Upper lobe of right lung (tissue), 1 donor: ENCODE results near the gene SLC2A4. TPM values are rescaled to one million over a fixed set of nuclear protein-coding genes. Genes with fewer than 3 reads are reported as not detected.

Experiments
- ATAC-seq: fragments of 200-7000 bp; cut with Tn5 transposase; one replicate; pipeline ENCODE4 v1.9.1; 2020; ENCODE audit warnings: mild to moderate bottlenecking, moderate library complexity
- DNase-seq: peaks from one replicate; pipeline ENCODE4 v3.0.0-alpha.2; 2020
- H3K27ac ChIP-seq: fragments of 200-600 bp; one replicate; pipeline ENCODE4 v1.8.0; 2022
- H3K27me3 ChIP-seq: fragments of 200-600 bp; one replicate; pipeline ENCODE4 v1.8.0; 2022; ENCODE audit warnings: mild to moderate bottlenecking
- H3K36me3 ChIP-seq: fragments of 200-600 bp; one replicate; pipeline ENCODE4 v1.8.0; 2022
- H3K4me1 ChIP-seq: fragments of 200-600 bp; one replicate; pipeline ENCODE4 v1.8.0; 2022
- H3K4me3 ChIP-seq: fragments of 200-600 bp; one replicate; pipeline ENCODE4 v1.8.0; 2022; ENCODE audit warnings: mild to moderate bottlenecking
- H3K9me3 ChIP-seq: fragments of 200-600 bp; one replicate; pipeline ENCODE4 v1.8.0; 2022
- CTCF ChIP-seq: fragments of 200-600 bp; IDR thresholded peaks from one replicate; pipeline ENCODE4 v1.8.0; 2022; ENCODE audit warnings: antibody characterized with exemption
- intact Hi-C: fragments of 100-400 bp; cut with DNase I; formaldehyde crosslinking; loops from one replicate; pipeline ENCODE4 v1.11.0; 2022
- total RNA-seq: library from RNA; stranded (reverse); fragmentation: NEBNext Ultra II Directional; extraction: Animal tissue kit (Norgen Biotek cat#: 25700); gene quantifications from one replicate; pipeline ENCODE4 v1.2.1, GENCODE V29; 2021
- donor health status: DM: no; HTN: yes; CAD: no; lungs with severe emphysema.

SLC2A4 gene
- total RNA-seq, 1 donor from 2014 or later, result 1.6 TPM

GRCh38 chr17:7283471-7284216, 2.1 kb downstream of the SLC2A4 start:
- intact Hi-C loops, result no loop called here
- H3K36me3 ChIP-seq, result no peaks in the 10 kb centered on the region
- no peaks in the 10 kb centered on the region for H3K9me3 ChIP-seq
- TF ChIP-seq CTCF, result no peak
- no peak for ATAC-seq
- no peak for DNase-seq
- H3K4me3 ChIP-seq, result no peak overlapping the region
- H3K27me3 ChIP-seq, result peaks cover 9% of the 10 kb centered on the region
- H3K4me1 ChIP-seq, result peaks cover 20% of the 10 kb centered on the region
- H3K27ac ChIP-seq, result no peak overlapping the region

- H3K4me3 ChIP-seq, result no peak overlapping the region
- ATAC-seq (no peak), DNase-seq (no peak)
- peaks cover 9% of the 10 kb centered on the region for H3K27me3 ChIP-seq
- H3K9me3 ChIP-seq, result no peaks in the 10 kb centered on the region
- H3K27ac ChIP-seq, result no peak overlapping the region
- no peak for TF ChIP-seq CTCF
- intact Hi-C loops, result no loop called here
- H3K4me1 ChIP-seq, result peaks cover 20% of the 10 kb centered on the region
- H3K36me3 ChIP-seq, result no peaks in the 10 kb centered on the region
Measured at GRCh38 chr17:7284911-7285310, 3.4 kb downstream of the SLC2A4 start.

GRCh38 chr17:7285679-7286078, 4.2 kb downstream of the SLC2A4 start:
- peaks cover 19% of the 10 kb centered on the region for H3K4me1 ChIP-seq
- no peak for DNase-seq
- peaks cover 9% of the 10 kb centered on the region for H3K27me3 ChIP-seq
- no peak overlapping the region for H3K4me3 ChIP-seq
- intact Hi-C loops, result no loop called here
- no peak for ATAC-seq
- TF ChIP-seq CTCF, result no peak
- no peaks in the 10 kb centered on the region for H3K9me3 ChIP-seq
- no peaks in the 10 kb centered on the region for H3K36me3 ChIP-seq
- H3K27ac ChIP-seq, result no peak overlapping the region

GRCh38 chr17:7289256-7290032, 7.9 kb downstream of the SLC2A4 start:
- ATAC-seq (no peak), DNase-seq (no peak)
- no peak overlapping the region for H3K27ac ChIP-seq
- intact Hi-C loops, result no loop called here
- H3K36me3 ChIP-seq, result no peaks in the 10 kb centered on the region
- no peaks in the 10 kb centered on the region for H3K9me3 ChIP-seq
- no peak for TF ChIP-seq CTCF
- no peak overlapping the region for H3K4me3 ChIP-seq
- H3K4me1 ChIP-seq, result no peaks in the 10 kb centered on the region
- H3K27me3 ChIP-seq, result peaks cover 40% of the 10 kb centered on the region

- Histone ChIP-seq H3K9me3 (no peaks in the 10 kb centered on the region), H3K27ac (no peak overlapping the region), H3K4me3 (no peak overlapping the region), H3K4me1 (peaks cover 5% of the 10 kb centered on the region), H3K27me3 (peaks cover 40% of the 10 kb centered on the region), H3K36me3 (no peaks in the 10 kb centered on the region)
- DNase-seq, result no peak
- intact Hi-C loops, result no loop called here
- ATAC-seq, result no peak
- TF ChIP-seq CTCF, result no peak
Measured at GRCh38 chr17:7290166-7290565, 8.6 kb downstream of the SLC2A4 start.
